Transverse colon (tissue), 4 donors: ENCODE measurements around the gene EMC10. TPM values are rescaled to one million over a fixed set of nuclear protein-coding genes. Genes with fewer than 3 reads are reported as not detected.
"Not testable (repeated sequence)": the region's sequence is repeated elsewhere in the genome, so short reads cannot be mapped to it uniquely, and the experiment has no call there.

Source experiments
- DNase-seq: peaks from one replicate; pipeline ENCODE4 v3.0.0-alpha.2; 2019
- H3K27ac ChIP-seq, 4 donors: fragments of 200-600 bp; sonication (generic); 2 replicates each; pipeline ENCODE4 v1.5.1; 2016 to 2018; ENCODE audit warnings: inconsistent platforms in 4 of 4
- H3K27me3 ChIP-seq: fragments of 200-600 bp; sonication (generic); 2 replicates; pipeline ENCODE4 v1.5.1; 2017; ENCODE audit warnings: inconsistent platforms
- H3K36me3 ChIP-seq, 4 donors: fragments of 200-600 bp; sonication (generic); 2 replicates each; pipeline ENCODE4 v1.5.1; 2017 to 2019; ENCODE audit warnings: inconsistent platforms in 4 of 4
- H3K4me1 ChIP-seq, 4 donors: fragments of 200-600 bp; sonication (generic); 2 replicates each; pipeline ENCODE4 v1.5.1; 2017 to 2020; ENCODE audit warnings: inconsistent platforms in 4 of 4
- H3K4me3 ChIP-seq, 4 donors: fragments of 200-600 bp; sonication (generic); 1 replicate in 1 of 4; 2 replicates in 3 of 4; pipeline versions ENCODE4 v1.5.1 to v1.6.1; 2017 to 2019; ENCODE audit warnings: inconsistent platforms in 4 of 4
- H3K9me3 ChIP-seq, 2 donors: fragments of 200-600 bp; sonication (generic); 2 replicates each; pipeline ENCODE4 v1.5.1; 2017 to 2019; ENCODE audit warnings: inconsistent platforms in 2 of 2
- EP300 ChIP-seq: sonication (generic); formaldehyde crosslinking; IDR thresholded peaks from one replicate; pipeline ENCODE4 v1.6.1; 2017; ENCODE audit warnings: antibody characterized with exemption, low read depth
- POLR2A ChIP-seq: fragments of 450-650 bp; IDR thresholded peaks from one replicate; pipeline ENCODE4 v1.6.1; 2016; ENCODE audit warnings: antibody characterized with exemption, mild to moderate bottlenecking, moderate library complexity
- POLR2AphosphoS5 ChIP-seq, 3 donors: sonication (generic); formaldehyde crosslinking; IDR thresholded peaks; one replicate each; pipeline ENCODE4 v1.6.1; 2016; ENCODE audit warnings: antibody characterized with exemption in 3 of 3
- whole genome bisulfite sequencing, 2 donors: methylation state at CpG; one replicate each; pipeline ENCODE4 v1.1.5; 2018; ENCODE audit warnings: low coverage in 1 of 2; 5-methylcytosine and 5-hydroxymethylcytosine counted together
- in situ Hi-C, 4 donors: fragments of 200-750 bp; cut with MboI; loops; one replicate each; pipeline versions ENCODE4 v1.15.0 to v1.15.1; 2017; ENCODE audit warnings: low sequenced_read_pairs in 3 of 4, low pct_ligation_motif_present in 1 of 4, low pct_unique_long_range_greater_than_20kb in 1 of 4
- intact Hi-C: fragments of 100-400 bp; cut with DNase I; formaldehyde crosslinking; loops from one replicate; pipeline ENCODE4 v1.15.1; 2023; ENCODE audit warnings: low total_unique reads
- total RNA-seq, 4 donors: library from RNA; depleted of rRNA; stranded (reverse); fragments of >200 nt; gene quantifications; one replicate each; pipeline ENCODE4 v1.1.0, GENCODE V29; 2016
- TF ChIP-seq, protein P1 (sequence below), 5 experiments: fragments of 200-600 bp in 3 of 5; fragments of 450-650 bp in 2 of 5; sonication (generic) in 3 of 5; IDR thresholded peaks; 1 replicate in 2 of 5; 2 replicates in 3 of 5; pipeline ENCODE4 v1.5.1; 2016 to 2017; ENCODE audit warnings: antibody characterized with exemption in 5 of 5, inconsistent platforms in 3 of 5, mild to moderate bottlenecking in 2 of 5, moderate library complexity in 1 of 5

EMC10 gene
- total RNA-seq, 4 donors from 2014 or later, result 50.5 to 117 (median 78.7) TPM

DNA sequence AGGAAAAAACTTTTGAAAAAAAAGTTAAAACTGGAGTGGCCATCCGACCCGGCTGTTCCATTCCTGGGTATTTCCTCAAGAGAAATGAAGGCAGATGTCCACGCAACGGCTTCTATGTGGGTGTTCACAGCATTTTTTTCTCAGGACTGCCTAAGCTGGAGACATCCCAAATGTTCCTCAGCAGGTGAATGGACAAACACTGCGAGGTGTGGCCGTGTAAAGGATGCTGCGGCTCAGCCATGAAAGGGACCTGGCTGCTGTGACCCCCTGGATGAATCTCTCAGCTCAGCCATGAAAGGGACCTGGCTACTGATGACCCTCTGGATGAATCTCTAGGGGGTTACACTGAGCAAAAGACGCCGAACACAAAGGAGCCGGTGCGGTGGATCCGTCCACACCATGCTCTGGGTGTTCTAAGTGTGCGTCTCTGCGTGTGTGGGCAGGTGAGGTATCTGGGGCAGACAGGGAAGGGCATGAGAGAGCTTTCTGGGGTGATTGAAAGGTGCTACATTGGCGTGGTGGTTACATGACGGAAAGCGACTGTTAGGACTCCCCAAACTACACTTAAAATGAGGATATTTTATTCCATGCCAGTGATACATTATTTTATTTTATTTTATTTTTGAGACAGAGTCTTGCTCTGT lies 44.6 kb downstream of the EMC10 start:
- no peaks in the 10 kb centered on the region for H3K4me1 ChIP-seq
- in situ Hi-C loops (no loop called here), intact Hi-C loops (no loop called here)
- TF ChIP-seq POLR2AphosphoS5 (IDR thresholded peaks at IDR 0.05) (no peak), EP300 (no peak), POLR2A (no peak)
- TF ChIP-seq, protein P1, sequence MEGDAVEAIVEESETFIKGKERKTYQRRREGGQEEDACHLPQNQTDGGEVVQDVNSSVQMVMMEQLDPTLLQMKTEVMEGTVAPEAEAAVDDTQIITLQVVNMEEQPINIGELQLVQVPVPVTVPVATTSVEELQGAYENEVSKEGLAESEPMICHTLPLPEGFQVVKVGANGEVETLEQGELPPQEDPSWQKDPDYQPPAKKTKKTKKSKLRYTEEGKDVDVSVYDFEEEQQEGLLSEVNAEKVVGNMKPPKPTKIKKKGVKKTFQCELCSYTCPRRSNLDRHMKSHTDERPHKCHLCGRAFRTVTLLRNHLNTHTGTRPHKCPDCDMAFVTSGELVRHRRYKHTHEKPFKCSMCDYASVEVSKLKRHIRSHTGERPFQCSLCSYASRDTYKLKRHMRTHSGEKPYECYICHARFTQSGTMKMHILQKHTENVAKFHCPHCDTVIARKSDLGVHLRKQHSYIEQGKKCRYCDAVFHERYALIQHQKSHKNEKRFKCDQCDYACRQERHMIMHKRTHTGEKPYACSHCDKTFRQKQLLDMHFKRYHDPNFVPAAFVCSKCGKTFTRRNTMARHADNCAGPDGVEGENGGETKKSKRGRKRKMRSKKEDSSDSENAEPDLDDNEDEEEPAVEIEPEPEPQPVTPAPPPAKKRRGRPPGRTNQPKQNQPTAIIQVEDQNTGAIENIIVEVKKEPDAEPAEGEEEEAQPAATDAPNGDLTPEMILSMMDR (IDR thresholded peaks at IDR 0.05), result no peak
- H3K27ac ChIP-seq, result no peak overlapping the region
- H3K9me3 ChIP-seq, result no peaks in the 10 kb centered on the region
- peaks cover 15% of the 10 kb centered on the region for H3K27me3 ChIP-seq
- no peak for DNase-seq
- WGBS, 2 donors, result 70 to 85% methylated on average over 12 to 17 of the region's 17 CpGs
- no peak overlapping the region for H3K4me3 ChIP-seq
- no peaks in the 10 kb centered on the region for H3K36me3 ChIP-seq

DNA sequence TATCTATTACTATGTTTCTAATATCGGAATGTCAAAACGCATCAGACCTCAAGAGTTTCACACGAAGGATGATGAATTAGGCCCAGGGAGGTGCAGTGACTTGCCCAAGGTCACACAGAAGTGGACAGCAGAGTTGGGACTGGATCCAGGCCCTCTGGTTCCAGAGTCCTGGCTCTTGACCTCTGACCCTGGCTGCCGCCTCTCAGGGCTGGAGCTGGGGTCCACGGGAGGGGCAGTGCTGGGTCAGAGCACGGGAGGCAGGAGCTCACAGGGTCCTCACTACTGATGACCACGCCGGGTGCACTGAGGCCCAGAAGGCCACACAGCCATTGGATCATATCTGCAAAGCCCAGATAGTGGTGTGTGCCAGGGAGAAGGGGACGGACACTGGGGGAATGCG lies 46.6 kb downstream of the EMC10 start:
- intact Hi-C loops, result no loop called here
- H3K9me3 ChIP-seq, result no peaks in the 10 kb centered on the region
- no peak for DNase-seq
- H3K27me3 ChIP-seq, result no peaks in the 10 kb centered on the region
- H3K4me3 ChIP-seq, result no peak overlapping the region
- WGBS, 2 donors, result 83 to 100% methylated on average over 2 to 8 of the region's 10 CpGs
- no peak for TF ChIP-seq POLR2AphosphoS5 (IDR thresholded peaks at IDR 0.05)
- no peak for TF ChIP-seq EP300
- TF ChIP-seq, protein P1 (IDR thresholded peaks at IDR 0.05), result no peak
- TF ChIP-seq POLR2A, result no peak
- H3K36me3 ChIP-seq, result no peaks in the 10 kb centered on the region
- in situ Hi-C loops, result no loop called here
- H3K4me1 ChIP-seq, result no peaks in the 10 kb centered on the region
- H3K27ac ChIP-seq, result no peak overlapping the region

DNA sequence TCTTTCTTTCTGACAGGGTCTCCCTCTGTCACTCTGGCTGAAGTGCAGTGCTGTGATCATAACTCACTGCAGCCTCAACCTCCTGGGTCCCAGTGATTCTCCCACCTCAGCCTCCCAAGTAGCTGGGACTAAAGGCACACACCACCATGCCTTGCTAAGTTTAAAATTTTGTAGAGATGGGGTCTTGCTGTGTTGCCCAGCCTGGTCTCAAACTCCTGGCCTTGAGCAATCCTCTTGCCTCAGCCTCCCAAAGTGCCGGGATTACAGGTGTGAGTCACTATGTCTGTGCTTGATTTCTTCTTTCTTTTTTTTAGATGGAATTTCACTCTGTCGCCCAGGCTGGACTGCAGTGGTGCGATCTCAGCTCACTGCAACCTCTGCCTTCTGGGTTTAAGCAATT lies 51.7 kb downstream of the EMC10 start:
- in situ Hi-C loops, result loop anchor here in 2 of 4 donors (25.0 kb wide), 1 partner anchor 259 kb away; the partner anchor contains the start of gene ACP4 (in 2 of the 2)
- H3K4me3 ChIP-seq, DNase-seq, H3K9me3 ChIP-seq, intact Hi-C loops, H3K36me3 ChIP-seq, H3K27ac ChIP-seq, H3K4me1 ChIP-seq: not testable (repeated sequence)
- H3K27me3 ChIP-seq, result peaks cover 12% of the 10 kb centered on the region
- 88 to 100% methylated on average over 1 to 3 of the region's 3 CpGs for WGBS, 2 donors

DNA sequence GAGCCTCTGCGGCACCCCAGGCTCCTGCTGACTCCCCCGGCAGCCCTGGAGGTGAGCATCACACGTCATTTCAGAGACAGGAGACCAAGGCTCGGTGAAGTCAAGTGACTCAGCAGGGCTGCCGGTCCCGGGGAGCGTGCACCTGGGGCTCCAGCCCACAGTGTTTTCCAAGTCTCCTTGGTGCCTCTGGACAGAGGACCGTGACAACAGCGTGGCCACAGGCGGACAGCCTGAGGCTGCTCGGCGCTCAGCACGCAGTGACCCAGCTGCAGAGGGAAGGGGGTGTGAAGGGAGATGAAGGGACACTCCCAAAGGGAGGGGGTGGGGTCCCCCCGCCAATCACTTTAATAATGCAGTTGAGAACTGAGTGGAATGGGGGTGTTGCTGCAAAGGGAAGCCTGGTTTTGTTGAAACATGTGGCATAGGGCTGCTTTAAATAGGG lies 54.9 kb downstream of the EMC10 start:
- Histone ChIP-seq H3K4me3 (no peak overlapping the region), H3K27me3 (peaks cover 12% of the 10 kb centered on the region), H3K27ac (no peak overlapping the region), H3K9me3 (peaks cover 0 to 7% of the 10 kb centered on the region in 2 donors), H3K4me1 (no peaks in the 10 kb centered on the region), H3K36me3 (no peaks in the 10 kb centered on the region)
- in situ Hi-C loops (loop anchor here in 2 of 4 donors (25.0 kb wide), 1 partner anchor 256 kb away; the partner anchor contains the start of gene ACP4 (in 2 of the 2)), intact Hi-C loops (no loop called here)
- TF ChIP-seq, protein P1 (IDR thresholded peaks at IDR 0.05), result no peak
- no peak for DNase-seq
- WGBS, 2 donors, result 55 to 60% methylated on average over 1 to 10 of the region's 14 CpGs

DNA sequence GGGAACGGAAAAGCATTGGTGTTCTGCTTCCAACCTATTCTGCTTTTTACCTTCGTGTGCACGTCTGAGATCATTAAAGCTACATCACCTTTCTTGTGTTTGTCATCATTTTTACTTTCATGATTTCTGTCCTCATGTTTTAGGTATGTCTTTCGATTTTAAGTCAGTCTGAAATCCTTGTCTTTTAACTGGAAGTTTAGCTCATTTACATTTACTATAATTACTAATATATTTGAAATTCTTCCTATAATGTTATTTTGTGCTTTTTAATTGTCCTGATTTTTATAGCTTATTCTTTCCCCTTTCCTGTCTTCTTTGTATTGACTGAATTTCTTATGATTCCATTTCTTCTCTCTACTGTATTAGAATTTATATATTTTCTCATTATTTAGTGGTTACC lies 56.6 kb downstream of the EMC10 start:
- no peaks in the 10 kb centered on the region for H3K36me3 ChIP-seq
- peaks cover 0 to 7% of the 10 kb centered on the region in 2 donors for H3K9me3 ChIP-seq
- 82 to 91% methylated on average over 4 of the region's 4 CpGs for WGBS, 2 donors
- H3K27ac ChIP-seq, result no peak overlapping the region
- peaks cover 12% of the 10 kb centered on the region for H3K27me3 ChIP-seq
- no peak overlapping the region for H3K4me3 ChIP-seq
- H3K4me1 ChIP-seq, result no peaks in the 10 kb centered on the region
- intact Hi-C loops, result no loop called here
- no peak for DNase-seq
- TF ChIP-seq, protein P1 (IDR thresholded peaks at IDR 0.05), result no peak
- TF ChIP-seq POLR2A, result no peak
- no peak for TF ChIP-seq POLR2AphosphoS5 (IDR thresholded peaks at IDR 0.05)
- TF ChIP-seq EP300, result no peak
- in situ Hi-C loops, result loop anchor here in 2 of 4 donors (25.0 kb wide), 1 partner anchor 254 kb away; the partner anchor contains the start of gene ACP4 (in 2 of the 2)
